ENCODE results near the gene DSEL.

The DSEL gene

GRCh38 chr18:67516539-67517443, at the start of gene DSEL:
Gene DSEL (minus strand): TSS chr18:67516720. CDS start chr18:67514608, 2,112 bp downstream.
- peak; percentile 98 for DNase-seq

- no peak for DNase-seq
These were observed 36.9 kb upstream of the DSEL start for GRCh38 chr18:67553437-67553836.

- DNase-seq, result no peak
These were observed 34.5 kb upstream of the DSEL start for GRCh38 chr18:67550872-67551520.

GRCh38 chr18:67549946-67550345, 33.4 kb upstream of the DSEL start:
- DNase-seq, result no peak

- no peak for DNase-seq
These were observed 29.2 kb upstream of the DSEL start for GRCh38 chr18:67545681-67546080.

GRCh38 chr18:67540559-67540958, 24.0 kb upstream of the DSEL start:
- DNase-seq, result no peak

GRCh38 chr18:67531929-67532328, 15.4 kb upstream of the DSEL start:
- DNase-seq, result no peak

- DNase-seq, result no peak
These were observed 9.0 kb upstream of the DSEL start for GRCh38 chr18:67525328-67526099.

GRCh38 chr18:67520351-67520921, 3.9 kb upstream of the DSEL start:
- DNase-seq, result no peak

GRCh38 chr18:67519592-67519991, 3.1 kb upstream of the DSEL start:
- no peak for DNase-seq

- no peak for DNase-seq
These were observed 2.0 kb upstream of the DSEL start for GRCh38 chr18:67518566-67518965.

- DNase-seq, result peak; percentile 2
These were observed 885 bp upstream of the DSEL start for GRCh38 chr18:67517444-67517765.

- peak; percentile 55 for DNase-seq
These were observed 480 bp downstream of the DSEL start for GRCh38 chr18:67515942-67516538.

- DNase-seq, result no peak
These were observed 1.5 kb downstream of the DSEL start for GRCh38 chr18:67514901-67515540.

GRCh38 chr18:67514465-67514864, 2.1 kb downstream of the DSEL start:
- no peak for DNase-seq

GRCh38 chr18:67513280-67513679, 3.2 kb downstream of the DSEL start:
- DNase-seq, result no peak

- no peak for DNase-seq
These were observed 4.7 kb downstream of the DSEL start for GRCh38 chr18:67511840-67512239.

GRCh38 chr18:67510831-67511230, 5.7 kb downstream of the DSEL start:
- no peak for DNase-seq

- no peak for DNase-seq
These were observed 6.7 kb downstream of the DSEL start for GRCh38 chr18:67509741-67510391.

GRCh38 chr18:67508146-67508545, 8.4 kb downstream of the DSEL start:
- no peak for DNase-seq

- DNase-seq, result no peak
These were observed 11.8 kb downstream of the DSEL start for GRCh38 chr18:67504739-67505138.

Measured in activated naive CD4-positive, alpha-beta T cell treated with Interleukin-2 at 50 U/mL for 16 hours (primary cell).